ENCODE measurements around the gene SLCO4C1.

SLCO4C1 gene

DNA sequence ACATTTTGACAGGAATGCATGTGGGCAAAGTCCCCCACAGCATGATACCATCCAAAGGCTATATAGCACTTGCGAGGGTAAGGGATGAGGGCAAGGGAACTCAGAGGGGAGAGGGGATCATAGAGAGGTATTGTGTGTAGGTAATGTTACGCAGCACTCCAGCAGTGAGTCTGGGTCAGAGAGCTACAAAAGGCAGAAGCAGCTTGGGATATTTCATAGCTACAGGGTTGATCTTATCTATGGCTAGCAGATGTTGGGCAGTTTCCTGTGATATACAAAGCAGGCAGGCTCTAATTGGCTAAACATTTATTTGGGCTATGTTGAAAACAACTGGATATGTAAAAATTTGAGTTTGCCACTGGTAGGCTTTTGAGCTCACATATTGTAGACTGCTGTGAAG, 17.8 kb upstream of the SLCO4C1 start:
- TF ChIP-seq SIN3A (IDR thresholded peaks at IDR 0.05; ENCODE audit: borderline replicate concordance, insufficient read depth, low read length): no peak
- TF ChIP-seq FOXP2 (optimal IDR thresholded peaks at IDR 0.05; ENCODE audit: borderline replicate concordance, extremely low read depth, extremely low read length, insufficient read depth): no peak
- TF ChIP-seq POLR2AphosphoS5 (IDR thresholded peaks at IDR 0.05; ENCODE audit: low read depth, low read length): no peak
- TF ChIP-seq TAF1 (IDR thresholded peaks at IDR 0.05; ENCODE audit: borderline replicate concordance, insufficient read depth, low read length): no peak
- TF ChIP-seq, protein P1, sequence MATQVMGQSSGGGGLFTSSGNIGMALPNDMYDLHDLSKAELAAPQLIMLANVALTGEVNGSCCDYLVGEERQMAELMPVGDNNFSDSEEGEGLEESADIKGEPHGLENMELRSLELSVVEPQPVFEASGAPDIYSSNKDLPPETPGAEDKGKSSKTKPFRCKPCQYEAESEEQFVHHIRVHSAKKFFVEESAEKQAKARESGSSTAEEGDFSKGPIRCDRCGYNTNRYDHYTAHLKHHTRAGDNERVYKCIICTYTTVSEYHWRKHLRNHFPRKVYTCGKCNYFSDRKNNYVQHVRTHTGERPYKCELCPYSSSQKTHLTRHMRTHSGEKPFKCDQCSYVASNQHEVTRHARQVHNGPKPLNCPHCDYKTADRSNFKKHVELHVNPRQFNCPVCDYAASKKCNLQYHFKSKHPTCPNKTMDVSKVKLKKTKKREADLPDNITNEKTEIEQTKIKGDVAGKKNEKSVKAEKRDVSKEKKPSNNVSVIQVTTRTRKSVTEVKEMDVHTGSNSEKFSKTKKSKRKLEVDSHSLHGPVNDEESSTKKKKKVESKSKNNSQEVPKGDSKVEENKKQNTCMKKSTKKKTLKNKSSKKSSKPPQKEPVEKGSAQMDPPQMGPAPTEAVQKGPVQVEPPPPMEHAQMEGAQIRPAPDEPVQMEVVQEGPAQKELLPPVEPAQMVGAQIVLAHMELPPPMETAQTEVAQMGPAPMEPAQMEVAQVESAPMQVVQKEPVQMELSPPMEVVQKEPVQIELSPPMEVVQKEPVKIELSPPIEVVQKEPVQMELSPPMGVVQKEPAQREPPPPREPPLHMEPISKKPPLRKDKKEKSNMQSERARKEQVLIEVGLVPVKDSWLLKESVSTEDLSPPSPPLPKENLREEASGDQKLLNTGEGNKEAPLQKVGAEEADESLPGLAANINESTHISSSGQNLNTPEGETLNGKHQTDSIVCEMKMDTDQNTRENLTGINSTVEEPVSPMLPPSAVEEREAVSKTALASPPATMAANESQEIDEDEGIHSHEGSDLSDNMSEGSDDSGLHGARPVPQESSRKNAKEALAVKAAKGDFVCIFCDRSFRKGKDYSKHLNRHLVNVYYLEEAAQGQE (IDR thresholded peaks at IDR 0.05; ENCODE audit: insufficient read depth in 1 of 2, low read depth in 2 of 2, low read length in 2 of 2): no peak

DNA sequence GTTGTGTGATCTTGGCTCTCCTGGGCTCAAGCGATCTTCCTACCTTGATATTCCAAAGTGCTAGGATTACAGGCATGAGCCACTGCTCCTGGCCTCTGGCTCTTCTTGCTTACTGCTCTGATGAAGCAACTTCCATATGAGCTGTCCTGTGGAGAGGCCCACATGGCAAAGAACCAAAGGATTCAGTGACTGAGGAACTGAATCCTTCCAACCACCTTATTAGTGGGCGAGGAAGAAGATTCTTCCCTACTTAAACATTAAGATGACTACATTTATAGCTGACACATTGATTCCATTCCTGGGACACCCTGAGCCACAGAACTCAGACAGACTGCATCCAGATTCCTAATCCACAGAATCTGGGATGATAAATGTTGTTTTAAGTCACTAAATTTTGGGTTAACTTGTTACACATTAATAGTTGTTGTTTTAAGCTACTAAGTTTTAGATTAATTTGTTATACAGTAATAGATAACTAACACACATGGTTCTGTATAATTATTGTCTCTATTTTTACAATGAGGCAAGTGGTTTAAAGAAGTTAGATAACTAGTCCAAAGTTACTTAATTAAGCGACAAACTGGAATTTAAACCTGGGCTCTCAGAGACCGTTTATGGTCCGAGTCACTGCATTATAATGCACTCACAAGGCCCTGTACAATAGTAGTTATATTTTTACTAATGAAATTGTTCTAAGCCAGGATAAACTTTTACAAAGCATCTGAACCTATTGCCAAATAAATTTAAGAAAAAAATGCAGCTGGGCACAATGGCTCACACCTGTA, 16.7 kb upstream of the SLCO4C1 start:
- TF ChIP-seq TAF1 (IDR thresholded peaks at IDR 0.05; ENCODE audit: borderline replicate concordance, insufficient read depth, low read length) (no peak), SIN3A (IDR thresholded peaks at IDR 0.05; ENCODE audit: borderline replicate concordance, insufficient read depth, low read length) (no peak), FOXP2 (optimal IDR thresholded peaks at IDR 0.05; ENCODE audit: borderline replicate concordance, extremely low read depth, extremely low read length, insufficient read depth) (no peak), POLR2AphosphoS5 (IDR thresholded peaks at IDR 0.05; ENCODE audit: low read depth, low read length) (no peak)
- TF ChIP-seq, protein P1 (IDR thresholded peaks at IDR 0.05; ENCODE audit: insufficient read depth in 1 of 2, low read depth in 2 of 2, low read length in 2 of 2): no peak

DNA sequence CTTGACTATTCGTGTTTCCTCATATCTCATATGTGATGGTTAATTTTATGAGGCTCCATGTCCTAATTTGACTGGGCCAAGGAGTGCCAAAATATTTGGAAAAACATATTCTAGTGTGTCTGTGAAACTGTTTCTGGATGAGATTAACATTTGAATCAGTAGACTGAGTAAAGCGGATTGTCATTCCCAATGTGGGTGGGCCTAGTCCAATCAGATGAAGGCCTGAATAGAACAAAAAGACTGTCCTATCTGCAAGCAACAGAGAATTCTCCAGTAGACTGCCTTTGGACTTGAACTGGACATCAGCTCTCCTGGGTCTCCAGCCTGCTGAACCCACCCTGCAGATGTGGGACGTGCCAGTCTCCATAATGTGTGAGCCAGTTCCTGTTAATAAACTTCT, 13.5 kb upstream of the SLCO4C1 start:
- TF ChIP-seq POLR2AphosphoS5 (IDR thresholded peaks at IDR 0.05; ENCODE audit: low read depth, low read length) (no peak), SIN3A (IDR thresholded peaks at IDR 0.05; ENCODE audit: borderline replicate concordance, insufficient read depth, low read length) (no peak)
- TF ChIP-seq, protein P1 (IDR thresholded peaks at IDR 0.05; ENCODE audit: insufficient read depth in 1 of 2, low read depth in 2 of 2, low read length in 2 of 2): no peak

DNA sequence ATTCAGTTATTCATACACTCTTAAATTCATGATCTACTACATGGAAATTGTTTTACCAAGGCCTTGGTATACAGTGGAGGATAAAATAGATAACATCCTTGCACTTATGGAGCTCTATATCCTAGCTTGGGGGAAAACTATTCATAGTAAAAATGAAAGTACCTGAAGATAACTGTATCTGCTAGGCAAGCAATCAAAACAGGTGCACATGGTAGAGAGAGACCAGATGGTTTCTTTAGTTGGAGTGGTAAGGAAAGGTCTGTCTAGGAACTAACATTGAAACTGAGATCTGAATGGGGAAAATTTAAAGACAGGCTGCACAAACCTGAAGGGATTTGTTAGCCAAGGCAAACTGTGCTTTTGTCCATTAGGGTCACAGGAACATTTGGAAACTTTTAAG, 11.1 kb upstream of the SLCO4C1 start:
- TF ChIP-seq FOXP2 (optimal IDR thresholded peaks at IDR 0.05; ENCODE audit: borderline replicate concordance, extremely low read depth, extremely low read length, insufficient read depth) (no peak), TAF1 (IDR thresholded peaks at IDR 0.05; ENCODE audit: borderline replicate concordance, insufficient read depth, low read length) (no peak), POLR2AphosphoS5 (IDR thresholded peaks at IDR 0.05; ENCODE audit: low read depth, low read length) (no peak), SIN3A (IDR thresholded peaks at IDR 0.05; ENCODE audit: borderline replicate concordance, insufficient read depth, low read length) (no peak)
- TF ChIP-seq, protein P1 (IDR thresholded peaks at IDR 0.05; ENCODE audit: insufficient read depth in 1 of 2, low read depth in 2 of 2, low read length in 2 of 2): no peak

All from PFSK-1 (cell line).